Fibroblast of lung (primary cell): ENCODE results near the gene SFMBT2. TPM values are rescaled to one million over a fixed set of nuclear protein-coding genes. Genes with fewer than 3 reads are reported as not detected.

Source experiments
- DNase-seq, 2 donors: peaks; one replicate each; pipeline versions ENCODE4 v3.0.0 to v3.0.0-alpha.2; 2010; ENCODE audit warnings: low read depth in 2 of 2
- H2AFZ ChIP-seq: 2 replicates; pipeline ENCODE4 v1.5.1; 2012; ENCODE audit warnings: low read length, control low read depth, inconsistent platforms
- H3K27ac ChIP-seq: 2 replicates; pipeline ENCODE4 v1.5.1; 2011; ENCODE audit warnings: low read length, control low read depth; ENCODE audit not compliant: insufficient read depth
- H3K27me3 ChIP-seq: 2 replicates; pipeline ENCODE4 v1.5.1; 2011; ENCODE audit warnings: mild to moderate bottlenecking, low read length; ENCODE audit not compliant: control insufficient read depth, insufficient read depth
- H3K36me3 ChIP-seq: 2 replicates; pipeline ENCODE4 v1.5.1; 2011; ENCODE audit warnings: low read length; ENCODE audit not compliant: control insufficient read depth, insufficient read depth
- H3K4me1 ChIP-seq: 2 replicates; pipeline ENCODE4 v1.5.1; 2011; ENCODE audit warnings: low read length; ENCODE audit not compliant: control insufficient read depth, insufficient read depth; ENCODE audit errors: extremely low read depth
- H3K4me2 ChIP-seq: 2 replicates; pipeline ENCODE4 v1.5.1; 2011; ENCODE audit warnings: low read length, control low read depth; ENCODE audit not compliant: insufficient read depth; ENCODE audit errors: extremely low read depth
- H3K4me3 ChIP-seq, 4 experiments: fragments of 200-600 bp in 1 of 4; sonication (generic) in 1 of 4; replicated peaks in 1 of 4; 2 replicates each; pipeline ENCODE4 v1.5.1; 2011 to 2016; ENCODE audit warnings: low read length in 4 of 4, low read depth in 3 of 4, mild to moderate bottlenecking in 3 of 4, control low read depth in 2 of 4, inconsistent platforms in 1 of 4, mixed read lengths in 1 of 4; ENCODE audit not compliant: insufficient read depth in 1 of 4; ENCODE audit errors: control extremely low read depth in 1 of 4
- H3K79me2 ChIP-seq: 2 replicates; pipeline ENCODE4 v1.5.1; 2012; ENCODE audit warnings: mild to moderate bottlenecking, low read length, inconsistent platforms; ENCODE audit not compliant: control insufficient read depth, insufficient read depth
- H3K9ac ChIP-seq: 2 replicates; pipeline ENCODE4 v1.5.1; 2011; ENCODE audit warnings: mild to moderate bottlenecking, low read length, control low read depth; ENCODE audit not compliant: insufficient read depth
- H3K9me3 ChIP-seq: 2 replicates; pipeline ENCODE4 v1.5.1; 2012; ENCODE audit warnings: low read depth, low read length; ENCODE audit not compliant: control insufficient read depth, insufficient read depth
- H4K20me1 ChIP-seq: 2 replicates; pipeline ENCODE4 v1.5.1; 2011; ENCODE audit warnings: low read length; ENCODE audit not compliant: control insufficient read depth, insufficient read depth; ENCODE audit errors: extremely low read depth
- EZH2 ChIP-seq: IDR thresholded peaks from 2 replicates; pipeline ENCODE4 v1.5.1; 2012; ENCODE audit warnings: low read length, control low read depth, mild to moderate bottlenecking; ENCODE audit errors: missing control alignments
- polyA plus RNA-seq, 2 donors: library from polyadenylated mRNA; depleted of rRNA in 1 of 2; stranded (reverse) in 1 of 2; unstranded in 1 of 2; fragments of >200 nt; gene quantifications; 2 replicates each; pipeline ENCODE4 v1.2.1, GENCODE V29; 2011 to 2012; ENCODE audit warnings: missing spikeins in 1 of 2
- total RNA-seq: library from RNA; depleted of rRNA; stranded (reverse); fragments of >200 nt; gene quantifications from 2 replicates; pipeline ENCODE4 v1.2.1, GENCODE V29; 2014
- TF ChIP-seq, protein P1 (sequence below), 2 donors: IDR thresholded peaks in 1 of 2; conservative IDR thresholded peaks in 1 of 2; 1 replicate in 1 of 2; 2 replicates in 1 of 2; pipeline ENCODE4 v1.5.1; 2011 to 2012; ENCODE audit warnings: low read length in 2 of 2, control low read depth in 1 of 2, inconsistent platforms in 1 of 2, low read depth in 1 of 2, mild to moderate bottlenecking in 1 of 2

Gene SFMBT2
- total and polyA plus RNA-seq, 2 donors (not counting 1 experiment from before 2014, with no cell fraction given) = 0.52 to 2.5 TPM

GRCh38 chr10:7401156-7401555, 9.7 kb downstream of the SFMBT2 start:
- no peaks in the 10 kb centered on the region for H3K36me3 ChIP-seq
- no peak overlapping the region for H3K9ac ChIP-seq
- no peaks in the 10 kb centered on the region for H3K9me3 ChIP-seq
- H3K4me1 ChIP-seq = no peaks in the 10 kb centered on the region
- H3K4me2 ChIP-seq = no peak overlapping the region
- H3K79me2 ChIP-seq = no peaks in the 10 kb centered on the region
- no peak for TF ChIP-seq EZH2
- TF ChIP-seq, protein P1, sequence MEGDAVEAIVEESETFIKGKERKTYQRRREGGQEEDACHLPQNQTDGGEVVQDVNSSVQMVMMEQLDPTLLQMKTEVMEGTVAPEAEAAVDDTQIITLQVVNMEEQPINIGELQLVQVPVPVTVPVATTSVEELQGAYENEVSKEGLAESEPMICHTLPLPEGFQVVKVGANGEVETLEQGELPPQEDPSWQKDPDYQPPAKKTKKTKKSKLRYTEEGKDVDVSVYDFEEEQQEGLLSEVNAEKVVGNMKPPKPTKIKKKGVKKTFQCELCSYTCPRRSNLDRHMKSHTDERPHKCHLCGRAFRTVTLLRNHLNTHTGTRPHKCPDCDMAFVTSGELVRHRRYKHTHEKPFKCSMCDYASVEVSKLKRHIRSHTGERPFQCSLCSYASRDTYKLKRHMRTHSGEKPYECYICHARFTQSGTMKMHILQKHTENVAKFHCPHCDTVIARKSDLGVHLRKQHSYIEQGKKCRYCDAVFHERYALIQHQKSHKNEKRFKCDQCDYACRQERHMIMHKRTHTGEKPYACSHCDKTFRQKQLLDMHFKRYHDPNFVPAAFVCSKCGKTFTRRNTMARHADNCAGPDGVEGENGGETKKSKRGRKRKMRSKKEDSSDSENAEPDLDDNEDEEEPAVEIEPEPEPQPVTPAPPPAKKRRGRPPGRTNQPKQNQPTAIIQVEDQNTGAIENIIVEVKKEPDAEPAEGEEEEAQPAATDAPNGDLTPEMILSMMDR (conservative IDR thresholded peaks at IDR 0.05 in 1 of 2, IDR thresholded peaks at IDR 0.05 in 1 of 2; ENCODE audit: low read depth in 1 of 2, low read length in 2 of 2) = no peak
- no peaks in the 10 kb centered on the region for H4K20me1 ChIP-seq
- DNase-seq = no peak
- H2AFZ ChIP-seq = no peak overlapping the region
- no peak overlapping the region for H3K27ac ChIP-seq
- H3K27me3 ChIP-seq = no peaks in the 10 kb centered on the region
- no peak overlapping the region for H3K4me3 ChIP-seq

GRCh38 chr10:7400068-7400715, 10.6 kb downstream of the SFMBT2 start:
- H3K9me3 ChIP-seq = no peaks in the 10 kb centered on the region
- H3K27me3 ChIP-seq = no peaks in the 10 kb centered on the region
- DNase-seq = no peak
- no peaks in the 10 kb centered on the region for H3K79me2 ChIP-seq
- H3K4me3 ChIP-seq = no peak overlapping the region
- H4K20me1 ChIP-seq = no peaks in the 10 kb centered on the region
- TF ChIP-seq, protein P1 (conservative IDR thresholded peaks at IDR 0.05 in 1 of 2, IDR thresholded peaks at IDR 0.05 in 1 of 2; ENCODE audit: low read depth in 1 of 2, low read length in 2 of 2) = no peak
- no peak for TF ChIP-seq EZH2
- no peaks in the 10 kb centered on the region for H3K4me1 ChIP-seq
- no peak overlapping the region for H3K27ac ChIP-seq
- no peaks in the 10 kb centered on the region for H3K36me3 ChIP-seq
- H3K4me2 ChIP-seq = no peak overlapping the region
- no peak overlapping the region for H3K9ac ChIP-seq
- H2AFZ ChIP-seq = no peak overlapping the region

DNA sequence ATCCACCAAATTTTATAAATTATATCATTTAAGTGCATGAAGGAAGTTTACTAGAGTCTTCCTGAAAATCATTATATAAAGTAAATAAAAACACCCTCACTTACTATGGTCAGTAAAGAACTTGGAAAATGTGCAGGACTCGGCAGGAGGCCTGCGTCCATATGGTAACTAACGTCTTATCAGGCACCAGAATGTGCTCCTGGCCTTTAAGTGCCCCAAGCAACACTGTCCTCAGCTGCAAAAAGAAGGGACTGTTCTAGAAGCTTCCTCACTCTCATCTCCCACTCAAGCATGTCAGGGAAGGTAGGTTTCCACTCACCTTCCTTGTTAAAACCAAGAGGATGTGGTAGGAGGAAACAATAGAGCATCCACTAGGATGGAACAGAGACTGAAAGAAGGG, 11.3 kb downstream of the SFMBT2 start:
- Histone ChIP-seq H3K27ac (no peak overlapping the region), H3K4me2 (no peak overlapping the region), H3K27me3 (no peaks in the 10 kb centered on the region), H3K9ac (no peak overlapping the region), H3K4me1 (no peaks in the 10 kb centered on the region), H3K9me3 (no peaks in the 10 kb centered on the region), H3K4me3 (no peak overlapping the region), H2AFZ (no peak overlapping the region), H4K20me1 (no peaks in the 10 kb centered on the region), H3K79me2 (no peaks in the 10 kb centered on the region), H3K36me3 (no peaks in the 10 kb centered on the region)
- TF ChIP-seq, protein P1 (conservative IDR thresholded peaks at IDR 0.05 in 1 of 2, IDR thresholded peaks at IDR 0.05 in 1 of 2; ENCODE audit: low read depth in 1 of 2, low read length in 2 of 2) = no peak
- no peak for TF ChIP-seq EZH2
- no peak for DNase-seq
